NCI-H82 (cell line): Measurements from ENCODE around the gene PRKAR1B.

Experiments used
- DNase-seq: peaks from one replicate; lab custom pipeline; 2025; lab: John Stamatoyannopoulos, UW

Gene PRKAR1B

GRCh38 chr7:601595-602340 is 125.3 kb downstream of the PRKAR1B start:
- DNase-seq: no peak

GRCh38 chr7:601036-601594 is 126.0 kb downstream of the PRKAR1B start:
- no peak for DNase-seq

GRCh38 chr7:600149-601035 is 126.7 kb downstream of the PRKAR1B start:
- DNase-seq: no peak

GRCh38 chr7:598899-599298 is 128.2 kb downstream of the PRKAR1B start:
- no peak for DNase-seq

- DNase-seq: no peak
Observed at GRCh38 chr7:597348-598178, 129.5 kb downstream of the PRKAR1B start.

GRCh38 chr7:596819-597182 is 130.3 kb downstream of the PRKAR1B start:
- DNase-seq: no peak

- no peak for DNase-seq
Observed at GRCh38 chr7:596071-596818, 130.8 kb downstream of the PRKAR1B start.

GRCh38 chr7:595621-596010 is 131.5 kb downstream of the PRKAR1B start:
- DNase-seq: no peak

GRCh38 chr7:594920-595620 is 132.0 kb downstream of the PRKAR1B start:
- DNase-seq: no peak

- DNase-seq: no peak
Observed at GRCh38 chr7:594212-594913, 132.7 kb downstream of the PRKAR1B start.

GRCh38 chr7:593324-594115 is 133.6 kb downstream of the PRKAR1B start:
- no peak for DNase-seq

- DNase-seq: no peak
Observed at GRCh38 chr7:591856-592628, 135.0 kb downstream of the PRKAR1B start.

- DNase-seq: no peak
Observed at GRCh38 chr7:590731-591551, 136.1 kb downstream of the PRKAR1B start.

GRCh38 chr7:589781-590575 is 137.1 kb downstream of the PRKAR1B start:
- DNase-seq: no peak

GRCh38 chr7:587767-588166 is 139.3 kb downstream of the PRKAR1B start:
- no peak for DNase-seq

GRCh38 chr7:586494-586893 is 140.6 kb downstream of the PRKAR1B start:
- DNase-seq: no peak

GRCh38 chr7:585873-586272 is 141.2 kb downstream of the PRKAR1B start:
- no peak for DNase-seq
